HG03025 (cell line): ENCODE results near the gene ZCCHC18.

Experiments used
- ATAC-seq: cut with Tn5 transposase; IDR thresholded peaks from one replicate; pipeline ENCODE4 v1.9.1; 2021; ENCODE audit warnings: mild to moderate bottlenecking, moderate library complexity; ENCODE audit not compliant: unreplicated experiment, low FRiP score

The ZCCHC18 gene

GRCh38 chrX:104130808-104131207 is 18.5 kb downstream of the ZCCHC18 start:
- no peak for ATAC-seq

GRCh38 chrX:104134583-104135261 is 22.4 kb downstream of the ZCCHC18 start:
- no peak for ATAC-seq

GRCh38 chrX:104135677-104136076 is 23.4 kb downstream of the ZCCHC18 start:
- no peak for ATAC-seq

- peak; percentile 92 for ATAC-seq
Measured at GRCh38 chrX:104136241-104137019, 24.1 kb downstream of the ZCCHC18 start.

- ATAC-seq = no peak
Measured at GRCh38 chrX:104137496-104137895, 25.2 kb downstream of the ZCCHC18 start.

GRCh38 chrX:104141087-104141760 is 28.9 kb downstream of the ZCCHC18 start:
- no peak for ATAC-seq

- ATAC-seq = no peak
Measured at GRCh38 chrX:104151037-104151436, 38.7 kb downstream of the ZCCHC18 start.

- peak; percentile 92 for ATAC-seq
Measured at GRCh38 chrX:104156630-104157529, 44.6 kb downstream of the ZCCHC18 start, which contains the start of gene SLC25A53. SLC25A53 (minus strand) TSS chrX:104157009; CDS start chrX:104105257, 51,752 bp downstream.
